Pancreas (tissue), 10 donors: ENCODE measurements around the gene CLDN24. TPM values are rescaled to one million over a fixed set of nuclear protein-coding genes. Genes with fewer than 3 reads are reported as not detected.

ENCODE experiments used
- ATAC-seq, 4 donors: fragments of 200-7000 bp; cut with Tn5 transposase; one replicate each; pipeline versions ENCODE4 v1.8.0 to v1.9.1; 2020; ENCODE audit warnings: mild to moderate bottlenecking in 4 of 4, moderate library complexity in 4 of 4
- DNase-seq, 6 donors: peaks; one replicate each; pipeline ENCODE4 v3.0.0-alpha.2; 2020
- FAIRE-seq: peaks from 2 replicates; lab custom pipeline; 2012; peaks lifted over from hg19 to GRCh38; lab: Jason Lieb, UNC
- H3K27ac ChIP-seq, 4 donors: fragments of 200-600 bp; sonication (generic); 1 replicate in 3 of 4; 2 replicates in 1 of 4; pipeline versions ENCODE4 v1.5.0 to v1.8.0; 2020
- H3K27me3 ChIP-seq, 4 donors: fragments of 200-600 bp; one replicate each; pipeline ENCODE4 v1.8.0; 2021
- H3K36me3 ChIP-seq, 3 donors: fragments of 200-600 bp; sonication (generic) in 1 of 3; one replicate each; pipeline versions ENCODE4 v1.5.0 to v1.8.0; 2020 to 2021
- H3K4me1 ChIP-seq, 3 donors: fragments of 200-600 bp; one replicate each; pipeline ENCODE4 v1.8.0; 2021
- H3K4me3 ChIP-seq, 4 donors: fragments of 200-600 bp; sonication (generic) in 2 of 4; one replicate each; pipeline versions ENCODE4 v1.5.0 to v1.8.0; 2020 to 2021
- H3K9me3 ChIP-seq, 4 donors: fragments of 200-600 bp; one replicate each; pipeline ENCODE4 v1.8.0; 2021
- CTCF ChIP-seq, 4 donors: fragments of 200-600 bp; sonication (generic) in 3 of 4; IDR thresholded peaks; one replicate each; pipeline versions ENCODE4 v1.5.0 to v1.8.0; 2021; ENCODE audit warnings: antibody characterized with exemption in 4 of 4
- WGBS, 2 donors: extraction: QIAGEN DNeasy Blood & Tissue Kit; methylation state at CpG; one replicate each; pipeline ENCODE4 v1.1.7; 2013; 5-methylcytosine and 5-hydroxymethylcytosine counted together
- intact Hi-C, 3 donors: fragments of 100-400 bp; cut with DNase I; formaldehyde crosslinking; loops; one replicate each; pipeline versions ENCODE4 v1.11.1 to v1.14.2; 2022
- polyA plus RNA-seq, 2 donors: library from polyadenylated mRNA; stranded (reverse); fragments of 200-250 nt; gene quantifications; one replicate each; pipeline ENCODE4 v1.2.3, GENCODE V29; 2013
- total RNA-seq, 6 donors: library from RNA; stranded (reverse); fragmentation: NEBNext Ultra II Directional in 4 of 6; extraction: Animal tissue kit (Norgen Biotek cat#: 25700) in 4 of 6; gene quantifications; one replicate each; pipeline versions ENCODE4 v1.2.1 to v1.2.4, GENCODE V29; 2021 to 2023
- donor health status: healthy with polysubstance abuse.
- donor health status: DM: no; HTN: no; CAD: no; lungs with moderate emphysema.
- donor health status: DM: no; HTN: no; CAD: no.
- donor health status: control.
- donor health status: control.
- donor health status: Bipolar disorder and iron deficiency.
- donor health status: DM: yes; HTN: yes; CAD: no.
- donor health status: DM: no; HTN: no; CAD: no.
- donor health status: DM: no; HTN: no; CAD: no.
- donor health status: DM: yes; HTN: yes; CAD: no.

CLDN24 gene
- total and polyA plus RNA-seq, 8 donors: not detected

GRCh38 chr4:183335369-183335940 is 13.2 kb upstream of the CLDN24 start:
- ATAC-seq (peak; percentile 40 to 74 (median 54)), FAIRE-seq (no peak), DNase-seq (no peak)
- Histone ChIP-seq H3K27ac (no peak overlapping the region), H3K27me3 (no peaks in the 10 kb centered on the region), H3K4me1 (peaks cover 0 to 7% (median 0%) of the 10 kb centered on the region in 3 donors), H3K4me3 (no peak overlapping the region), H3K9me3 (no peaks in the 10 kb centered on the region), H3K36me3 (no peaks in the 10 kb centered on the region)
- intact Hi-C loops: no loop called here
- WGBS, 2 donors: 63 to 65% methylated on average over 3 of the region's 3 CpGs
- no peak for TF ChIP-seq CTCF (IDR thresholded peaks at IDR 0.05)

GRCh38 chr4:183333983-183334382 is 11.8 kb upstream of the CLDN24 start:
- FAIRE-seq: no peak
- H3K4me1 ChIP-seq: peaks cover 0 to 7% (median 0%) of the 10 kb centered on the region in 3 donors
- ATAC-seq: peak in 3 of 4 donors; percentile 15 to 28 (median 24)
- H3K36me3 ChIP-seq: no peaks in the 10 kb centered on the region
- H3K4me3 ChIP-seq: no peak overlapping the region
- no peak for TF ChIP-seq CTCF (IDR thresholded peaks at IDR 0.05)
- intact Hi-C loops: no loop called here
- DNase-seq: no peak
- no peak overlapping the region for H3K27ac ChIP-seq
- no peaks in the 10 kb centered on the region for H3K27me3 ChIP-seq
- 64 to 75% methylated on average over 6 of the region's 6 CpGs for WGBS, 2 donors
- H3K9me3 ChIP-seq: no peaks in the 10 kb centered on the region

DNA sequence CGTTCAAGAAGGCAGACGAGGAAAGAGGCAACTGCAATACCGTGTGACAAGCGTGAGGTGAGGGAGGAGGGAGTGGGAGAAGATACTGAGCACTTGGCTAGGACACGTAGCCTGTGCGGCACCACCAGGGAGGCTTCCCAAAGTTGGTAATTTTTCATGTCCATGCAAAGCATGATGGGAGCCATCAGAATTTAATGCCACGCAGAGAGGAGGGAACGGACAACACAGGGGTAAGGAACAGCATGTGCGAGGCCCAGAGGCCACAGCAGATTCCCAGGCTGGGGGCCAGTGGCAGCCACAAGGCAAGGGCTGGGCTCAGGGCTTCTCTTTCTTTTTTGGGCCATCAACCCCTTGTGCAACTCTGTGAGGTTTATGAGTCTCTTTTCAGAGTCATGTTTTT is 11.0 kb upstream of the CLDN24 start:
- no peaks in the 10 kb centered on the region for H3K9me3 ChIP-seq
- no peak for ATAC-seq
- H3K36me3 ChIP-seq: no peaks in the 10 kb centered on the region
- no peak overlapping the region for H3K4me3 ChIP-seq
- intact Hi-C loops: no loop called here
- H3K27me3 ChIP-seq: no peaks in the 10 kb centered on the region
- TF ChIP-seq CTCF (IDR thresholded peaks at IDR 0.05): no peak
- peaks cover 0 to 7% (median 0%) of the 10 kb centered on the region in 3 donors for H3K4me1 ChIP-seq
- no peak overlapping the region for H3K27ac ChIP-seq
- DNase-seq: no peak
- 91 to 94% methylated on average over 9 of the region's 9 CpGs for WGBS, 2 donors
- FAIRE-seq: no peak

GRCh38 chr4:183332447-183332846 is 10.2 kb upstream of the CLDN24 start:
- no peak for TF ChIP-seq CTCF (IDR thresholded peaks at IDR 0.05)
- Histone ChIP-seq H3K9me3 (no peaks in the 10 kb centered on the region), H3K4me3 (no peak overlapping the region), H3K27ac (no peak overlapping the region), H3K4me1 (peaks cover 0 to 7% (median 0%) of the 10 kb centered on the region in 3 donors), H3K36me3 (no peaks in the 10 kb centered on the region), H3K27me3 (no peaks in the 10 kb centered on the region)
- intact Hi-C loops: no loop called here
- peak in 1 of 6 donors; percentile 33 for DNase-seq
- peak in 2 of 4 donors; percentile 36 to 37 for ATAC-seq
- FAIRE-seq: no peak
- WGBS, 2 donors: 77 to 82% methylated on average over 11 of the region's 11 CpGs

DNA sequence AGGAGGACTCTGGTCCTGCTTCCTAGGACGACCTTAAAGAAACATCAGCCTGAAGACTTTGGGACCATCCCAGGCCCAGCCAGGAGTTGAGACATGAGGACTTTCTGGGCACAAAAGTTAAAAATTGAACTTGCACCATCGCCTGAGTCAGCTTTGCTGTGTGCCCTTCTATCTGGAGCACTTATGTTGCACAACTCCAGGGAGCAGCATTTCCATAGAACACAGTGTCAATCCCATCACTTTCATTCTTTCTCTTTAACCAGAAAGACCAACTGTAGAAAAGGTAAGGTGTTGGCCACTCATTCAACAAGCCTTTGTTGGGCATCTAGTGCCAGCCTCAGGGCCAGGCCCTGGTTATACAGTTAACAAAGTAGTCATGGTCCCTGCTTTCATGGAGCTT is 8.6 kb upstream of the CLDN24 start:
- no peak for TF ChIP-seq CTCF (IDR thresholded peaks at IDR 0.05)
- WGBS, 2 donors: 78 to 93% methylated on average over 2 of the region's 2 CpGs
- peaks cover 0 to 7% (median 0%) of the 10 kb centered on the region in 3 donors for H3K4me1 ChIP-seq
- no peaks in the 10 kb centered on the region for H3K36me3 ChIP-seq
- no peaks in the 10 kb centered on the region for H3K27me3 ChIP-seq
- FAIRE-seq (no peak), DNase-seq (no peak), ATAC-seq (no peak)
- intact Hi-C loops: no loop called here
- no peak overlapping the region for H3K27ac ChIP-seq
- H3K9me3 ChIP-seq: no peaks in the 10 kb centered on the region
- no peak overlapping the region for H3K4me3 ChIP-seq
